ENCODE data around the gene GDAP1L1.

DNA sequence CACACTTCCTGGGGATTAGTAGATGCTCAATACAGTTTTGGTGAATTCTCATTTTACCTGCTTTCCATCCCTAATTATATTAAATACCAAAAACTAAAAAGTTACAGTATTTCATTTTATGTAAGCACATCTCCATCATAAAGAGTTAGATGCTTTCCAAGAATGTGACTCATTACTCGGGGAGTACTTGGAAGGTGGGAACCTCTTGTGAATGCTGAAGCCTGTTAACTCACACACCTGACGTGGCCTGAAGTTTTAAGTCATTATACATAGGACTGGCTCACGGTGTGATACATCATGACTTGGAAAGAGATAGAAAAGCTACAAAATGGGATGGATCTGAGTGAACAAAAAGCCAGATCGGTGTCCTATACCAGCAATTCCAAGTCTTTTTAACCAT lies 34.3 kb upstream of the GDAP1L1 start:
- TF ChIP-seq, protein P1, sequence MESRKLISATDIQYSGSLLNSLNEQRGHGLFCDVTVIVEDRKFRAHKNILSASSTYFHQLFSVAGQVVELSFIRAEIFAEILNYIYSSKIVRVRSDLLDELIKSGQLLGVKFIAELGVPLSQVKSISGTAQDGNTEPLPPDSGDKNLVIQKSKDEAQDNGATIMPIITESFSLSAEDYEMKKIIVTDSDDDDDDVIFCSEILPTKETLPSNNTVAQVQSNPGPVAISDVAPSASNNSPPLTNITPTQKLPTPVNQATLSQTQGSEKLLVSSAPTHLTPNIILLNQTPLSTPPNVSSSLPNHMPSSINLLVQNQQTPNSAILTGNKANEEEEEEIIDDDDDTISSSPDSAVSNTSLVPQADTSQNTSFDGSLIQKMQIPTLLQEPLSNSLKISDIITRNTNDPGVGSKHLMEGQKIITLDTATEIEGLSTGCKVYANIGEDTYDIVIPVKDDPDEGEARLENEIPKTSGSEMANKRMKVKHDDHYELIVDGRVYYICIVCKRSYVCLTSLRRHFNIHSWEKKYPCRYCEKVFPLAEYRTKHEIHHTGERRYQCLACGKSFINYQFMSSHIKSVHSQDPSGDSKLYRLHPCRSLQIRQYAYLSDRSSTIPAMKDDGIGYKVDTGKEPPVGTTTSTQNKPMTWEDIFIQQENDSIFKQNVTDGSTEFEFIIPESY (IDR thresholded peaks at IDR 0.05): no peak
- TF ChIP-seq, protein P2, sequence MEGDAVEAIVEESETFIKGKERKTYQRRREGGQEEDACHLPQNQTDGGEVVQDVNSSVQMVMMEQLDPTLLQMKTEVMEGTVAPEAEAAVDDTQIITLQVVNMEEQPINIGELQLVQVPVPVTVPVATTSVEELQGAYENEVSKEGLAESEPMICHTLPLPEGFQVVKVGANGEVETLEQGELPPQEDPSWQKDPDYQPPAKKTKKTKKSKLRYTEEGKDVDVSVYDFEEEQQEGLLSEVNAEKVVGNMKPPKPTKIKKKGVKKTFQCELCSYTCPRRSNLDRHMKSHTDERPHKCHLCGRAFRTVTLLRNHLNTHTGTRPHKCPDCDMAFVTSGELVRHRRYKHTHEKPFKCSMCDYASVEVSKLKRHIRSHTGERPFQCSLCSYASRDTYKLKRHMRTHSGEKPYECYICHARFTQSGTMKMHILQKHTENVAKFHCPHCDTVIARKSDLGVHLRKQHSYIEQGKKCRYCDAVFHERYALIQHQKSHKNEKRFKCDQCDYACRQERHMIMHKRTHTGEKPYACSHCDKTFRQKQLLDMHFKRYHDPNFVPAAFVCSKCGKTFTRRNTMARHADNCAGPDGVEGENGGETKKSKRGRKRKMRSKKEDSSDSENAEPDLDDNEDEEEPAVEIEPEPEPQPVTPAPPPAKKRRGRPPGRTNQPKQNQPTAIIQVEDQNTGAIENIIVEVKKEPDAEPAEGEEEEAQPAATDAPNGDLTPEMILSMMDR (IDR thresholded peaks at IDR 0.05; ENCODE audit: low read depth, low read length, missing input control): no peak
- TF ChIP-seq JUND (IDR thresholded peaks at IDR 0.05) (no peak), HNF4G (IDR thresholded peaks at IDR 0.05) (no peak), SP1 (IDR thresholded peaks at IDR 0.05) (no peak), RAD21 (IDR thresholded peaks at IDR 0.05) (no peak), YY1 (IDR thresholded peaks at IDR 0.05) (no peak), EGR1 (IDR thresholded peaks at IDR 0.05; ENCODE audit: low read depth in 2 of 2) (no peak), RXRA (IDR thresholded peaks at IDR 0.05) (no peak)
- TF ChIP-seq, protein P3, sequence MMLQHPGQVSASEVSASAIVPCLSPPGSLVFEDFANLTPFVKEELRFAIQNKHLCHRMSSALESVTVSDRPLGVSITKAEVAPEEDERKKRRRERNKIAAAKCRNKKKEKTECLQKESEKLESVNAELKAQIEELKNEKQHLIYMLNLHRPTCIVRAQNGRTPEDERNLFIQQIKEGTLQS (IDR thresholded peaks at IDR 0.05): no peak
- TF ChIP-seq, protein P4, sequence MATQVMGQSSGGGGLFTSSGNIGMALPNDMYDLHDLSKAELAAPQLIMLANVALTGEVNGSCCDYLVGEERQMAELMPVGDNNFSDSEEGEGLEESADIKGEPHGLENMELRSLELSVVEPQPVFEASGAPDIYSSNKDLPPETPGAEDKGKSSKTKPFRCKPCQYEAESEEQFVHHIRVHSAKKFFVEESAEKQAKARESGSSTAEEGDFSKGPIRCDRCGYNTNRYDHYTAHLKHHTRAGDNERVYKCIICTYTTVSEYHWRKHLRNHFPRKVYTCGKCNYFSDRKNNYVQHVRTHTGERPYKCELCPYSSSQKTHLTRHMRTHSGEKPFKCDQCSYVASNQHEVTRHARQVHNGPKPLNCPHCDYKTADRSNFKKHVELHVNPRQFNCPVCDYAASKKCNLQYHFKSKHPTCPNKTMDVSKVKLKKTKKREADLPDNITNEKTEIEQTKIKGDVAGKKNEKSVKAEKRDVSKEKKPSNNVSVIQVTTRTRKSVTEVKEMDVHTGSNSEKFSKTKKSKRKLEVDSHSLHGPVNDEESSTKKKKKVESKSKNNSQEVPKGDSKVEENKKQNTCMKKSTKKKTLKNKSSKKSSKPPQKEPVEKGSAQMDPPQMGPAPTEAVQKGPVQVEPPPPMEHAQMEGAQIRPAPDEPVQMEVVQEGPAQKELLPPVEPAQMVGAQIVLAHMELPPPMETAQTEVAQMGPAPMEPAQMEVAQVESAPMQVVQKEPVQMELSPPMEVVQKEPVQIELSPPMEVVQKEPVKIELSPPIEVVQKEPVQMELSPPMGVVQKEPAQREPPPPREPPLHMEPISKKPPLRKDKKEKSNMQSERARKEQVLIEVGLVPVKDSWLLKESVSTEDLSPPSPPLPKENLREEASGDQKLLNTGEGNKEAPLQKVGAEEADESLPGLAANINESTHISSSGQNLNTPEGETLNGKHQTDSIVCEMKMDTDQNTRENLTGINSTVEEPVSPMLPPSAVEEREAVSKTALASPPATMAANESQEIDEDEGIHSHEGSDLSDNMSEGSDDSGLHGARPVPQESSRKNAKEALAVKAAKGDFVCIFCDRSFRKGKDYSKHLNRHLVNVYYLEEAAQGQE (IDR thresholded peaks at IDR 0.05): no peak
